Dendritic cell treated with granulocyte-macrophage colony-stimulating factor and Interleukin-4, amounts not matched to agents 40 ng/mL and 50 ng/mL, for 4 days (primary cell): ENCODE measurements around the gene AUTS2.
A peak's percentile ranks its signal among the peaks of the same experiment; 100 is the strongest.

ENCODE experiments used
- H3K27ac Mint-ChIP-seq: one replicate; pipeline ENCODE4 v1.8.0; 2022; ENCODE audit warnings: mild to moderate bottlenecking, mixed read lengths
- H3K27me3 Mint-ChIP-seq: one replicate; pipeline ENCODE4 v1.8.0; 2022; ENCODE audit warnings: mild to moderate bottlenecking, mixed read lengths
- H3K36me3 Mint-ChIP-seq: one replicate; pipeline ENCODE4 v1.8.0; 2022; ENCODE audit warnings: low read depth, mixed read lengths
- H3K4me1 Mint-ChIP-seq: one replicate; pipeline ENCODE4 v1.8.0; 2022; ENCODE audit warnings: low read depth, mixed read lengths
- H3K4me3 Mint-ChIP-seq: one replicate; pipeline ENCODE4 v1.8.0; 2022; ENCODE audit warnings: mild to moderate bottlenecking, moderate library complexity, mixed read lengths
- H3K9me3 Mint-ChIP-seq: one replicate; pipeline ENCODE4 v1.8.0; 2022; ENCODE audit warnings: mixed read lengths
- intact Hi-C: fragments of 100-400 bp; cut with micrococcal nuclease; formaldehyde crosslinking; loops from one replicate; pipeline ENCODE4 v1.15.0; 2022

AUTS2 gene

DNA sequence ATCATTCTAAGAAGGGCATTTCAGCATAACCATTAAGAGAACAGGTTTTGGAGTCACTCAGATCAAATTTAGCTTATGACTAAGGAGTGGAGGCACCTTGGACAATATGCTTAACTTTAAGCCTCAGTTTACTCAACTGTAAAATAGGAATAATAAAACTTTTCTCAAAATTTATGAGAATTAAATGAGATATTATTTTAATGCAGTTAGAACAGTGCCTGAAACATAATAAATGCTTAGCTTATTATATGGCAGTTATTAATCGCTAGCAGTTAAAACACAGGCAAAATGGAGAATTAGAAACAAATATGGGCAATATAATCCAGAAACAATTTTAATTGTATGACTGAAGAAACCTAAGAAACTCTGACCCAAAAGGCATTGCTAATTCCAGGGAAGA lies 2.9 kb upstream of the AUTS2 start:
- no peaks in the 10 kb centered on the region for H3K9me3 Mint-ChIP-seq
- intact Hi-C loops = no loop called here
- H3K27ac Mint-ChIP-seq = no peak overlapping the region

GRCh38 chr7:69596056-69596455 lies 2.2 kb upstream of the AUTS2 start:
- no peak overlapping the region for H3K4me3 Mint-ChIP-seq
- intact Hi-C loops = no loop called here
- H3K4me1 Mint-ChIP-seq = peaks cover 19% of the 10 kb centered on the region
- H3K9me3 Mint-ChIP-seq = no peaks in the 10 kb centered on the region
- H3K27ac Mint-ChIP-seq = no peak overlapping the region
- peaks cover 32% of the 10 kb centered on the region for H3K27me3 Mint-ChIP-seq
- peaks cover 11% of the 10 kb centered on the region for H3K36me3 Mint-ChIP-seq

More for the DNA sequence above, 2.9 kb upstream of the AUTS2 start:
- Mint-ChIP-seq H3K4me3 (no peak overlapping the region), H3K36me3 (peaks cover 11% of the 10 kb centered on the region), H3K27me3 (peaks cover 32% of the 10 kb centered on the region), H3K4me1 (peaks cover 14% of the 10 kb centered on the region)

GRCh38 chr7:69596723-69597277 lies 1.5 kb upstream of the AUTS2 start:
- Mint-ChIP-seq H3K27me3 (peaks cover 32% of the 10 kb centered on the region), H3K27ac (no peak overlapping the region), H3K9me3 (no peaks in the 10 kb centered on the region), H3K36me3 (peaks cover 11% of the 10 kb centered on the region), H3K4me3 (peak overlapping the region; percentile 48), H3K4me1 (peaks cover 19% of the 10 kb centered on the region)
- intact Hi-C loops = no loop called here

- H3K9me3 Mint-ChIP-seq = no peaks in the 10 kb centered on the region
- peaks cover 32% of the 10 kb centered on the region for H3K27me3 Mint-ChIP-seq
- H3K27ac Mint-ChIP-seq = no peak overlapping the region
- peaks cover 19% of the 10 kb centered on the region for H3K4me1 Mint-ChIP-seq
- H3K4me3 Mint-ChIP-seq = peak overlapping the region; percentile 59
- peaks cover 11% of the 10 kb centered on the region for H3K36me3 Mint-ChIP-seq
- intact Hi-C loops = no loop called here
These were observed 798 bp upstream of the AUTS2 start for GRCh38 chr7:69597278-69598076.

- peak overlapping the region; percentile 89 for H3K4me3 Mint-ChIP-seq
- peak overlapping the region; percentile 22 for H3K27ac Mint-ChIP-seq
- intact Hi-C loops = no loop called here
- H3K4me1 Mint-ChIP-seq = peaks cover 19% of the 10 kb centered on the region
- peaks cover 11% of the 10 kb centered on the region for H3K36me3 Mint-ChIP-seq
- peaks cover 32% of the 10 kb centered on the region for H3K27me3 Mint-ChIP-seq
- H3K9me3 Mint-ChIP-seq = no peaks in the 10 kb centered on the region
These were observed 411 bp downstream of the AUTS2 start for GRCh38 chr7:69598487-69599285.

- Mint-ChIP-seq H3K9me3 (no peaks in the 10 kb centered on the region), H3K36me3 (peaks cover 11% of the 10 kb centered on the region), H3K27ac (peak overlapping the region; percentile 22), H3K4me1 (peaks cover 19% of the 10 kb centered on the region), H3K27me3 (peaks cover 32% of the 10 kb centered on the region), H3K4me3 (peak overlapping the region; percentile 89)
- intact Hi-C loops = no loop called here
These were observed 1.1 kb downstream of the AUTS2 start for GRCh38 chr7:69599286-69599954.

DNA sequence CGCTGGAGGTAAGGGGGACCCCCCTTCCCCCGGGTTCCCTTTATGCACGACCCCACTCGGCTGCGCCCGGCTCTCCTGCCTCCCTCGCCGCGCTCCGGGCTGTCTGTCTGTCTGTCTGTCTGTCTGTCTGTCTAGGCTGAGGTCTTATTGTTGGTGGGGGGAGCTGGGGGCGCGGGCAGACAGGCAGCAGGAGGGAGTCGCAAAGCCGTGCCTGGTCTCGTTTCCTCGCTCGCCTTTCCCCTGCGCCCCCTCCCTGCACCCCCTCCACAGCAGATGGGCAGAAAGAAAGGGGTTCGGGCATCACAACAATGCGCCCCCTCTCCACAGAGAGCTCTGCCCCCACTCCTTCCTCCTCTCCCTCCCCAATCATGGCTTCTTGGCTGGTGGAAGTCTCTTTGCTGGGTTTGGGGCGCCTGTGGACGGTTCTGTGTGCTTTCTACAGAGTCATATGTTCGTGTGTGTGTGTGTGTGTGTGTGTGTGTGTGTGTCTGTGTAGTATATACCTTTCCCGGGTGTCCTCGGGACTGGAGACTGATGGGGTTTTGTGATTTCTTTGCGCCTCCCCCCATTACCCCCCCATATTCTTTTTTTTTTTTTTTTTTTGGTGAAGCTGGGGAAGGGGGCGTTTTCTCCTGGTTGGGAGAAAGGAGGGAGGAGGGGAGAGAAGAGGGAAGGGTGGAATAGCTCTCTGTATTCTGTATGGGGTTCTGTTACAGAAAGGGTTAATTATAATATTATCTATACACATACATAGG lies 1.9 kb downstream of the AUTS2 start:
- peaks cover 19% of the 10 kb centered on the region for H3K4me1 Mint-ChIP-seq
- intact Hi-C loops = no loop called here
- H3K4me3 Mint-ChIP-seq = peak overlapping the region; percentile 72
- H3K27me3 Mint-ChIP-seq = peaks cover 32% of the 10 kb centered on the region
- H3K27ac Mint-ChIP-seq = no peak overlapping the region
- H3K36me3 Mint-ChIP-seq = peaks cover 11% of the 10 kb centered on the region
- no peaks in the 10 kb centered on the region for H3K9me3 Mint-ChIP-seq

- Mint-ChIP-seq H3K4me1 (peaks cover 19% of the 10 kb centered on the region), H3K9me3 (no peaks in the 10 kb centered on the region), H3K4me3 (no peak overlapping the region), H3K27me3 (peaks cover 28% of the 10 kb centered on the region), H3K36me3 (peaks cover 11% of the 10 kb centered on the region), H3K27ac (no peak overlapping the region)
- intact Hi-C loops = no loop called here
These were observed 2.6 kb downstream of the AUTS2 start for GRCh38 chr7:69600710-69601519.

GRCh38 chr7:69602522-69602921 lies 4.2 kb downstream of the AUTS2 start:
- H3K9me3 Mint-ChIP-seq = no peaks in the 10 kb centered on the region
- peaks cover 14% of the 10 kb centered on the region for H3K27me3 Mint-ChIP-seq
- H3K4me1 Mint-ChIP-seq = peaks cover 19% of the 10 kb centered on the region
- H3K36me3 Mint-ChIP-seq = peaks cover 11% of the 10 kb centered on the region
- no peak overlapping the region for H3K4me3 Mint-ChIP-seq
- intact Hi-C loops = no loop called here
- H3K27ac Mint-ChIP-seq = no peak overlapping the region

DNA sequence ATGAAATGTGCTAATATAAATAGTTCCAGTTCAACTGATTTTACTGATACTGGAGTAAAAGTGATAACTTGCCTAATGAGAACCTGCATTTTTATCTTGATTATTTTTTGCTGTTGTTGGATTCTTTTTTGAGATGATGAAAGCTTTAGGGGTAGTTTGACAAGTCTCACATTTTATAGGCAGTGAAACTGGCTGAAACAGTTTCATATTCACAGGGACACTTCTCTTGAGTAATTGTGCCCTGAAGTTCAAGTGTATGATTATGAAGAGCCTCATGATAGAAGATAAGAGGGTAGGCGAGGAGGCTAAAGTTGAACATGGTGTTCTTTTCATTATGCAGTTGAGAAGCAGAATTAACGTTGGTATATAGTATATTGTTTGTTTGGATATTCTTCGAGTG lies 5.1 kb downstream of the AUTS2 start:
- Mint-ChIP-seq H3K4me3 (no peak overlapping the region), H3K27ac (no peak overlapping the region), H3K4me1 (peaks cover 19% of the 10 kb centered on the region), H3K36me3 (peaks cover 11% of the 10 kb centered on the region), H3K27me3 (peaks cover 11% of the 10 kb centered on the region), H3K9me3 (no peaks in the 10 kb centered on the region)
- intact Hi-C loops = no loop called here

GRCh38 chr7:69603937-69604494 lies 5.7 kb downstream of the AUTS2 start:
- Mint-ChIP-seq H3K27ac (no peak overlapping the region), H3K36me3 (peaks cover 4% of the 10 kb centered on the region), H3K4me1 (peaks cover 19% of the 10 kb centered on the region), H3K9me3 (no peaks in the 10 kb centered on the region), H3K27me3 (peaks cover 5% of the 10 kb centered on the region), H3K4me3 (no peak overlapping the region)
- intact Hi-C loops = no loop called here

- peaks cover 9% of the 10 kb centered on the region for H3K4me1 Mint-ChIP-seq
- H3K27ac Mint-ChIP-seq = no peak overlapping the region
- H3K27me3 Mint-ChIP-seq = no peaks in the 10 kb centered on the region
- H3K4me3 Mint-ChIP-seq = no peak overlapping the region
- H3K36me3 Mint-ChIP-seq = no peaks in the 10 kb centered on the region
- intact Hi-C loops = no loop called here
- H3K9me3 Mint-ChIP-seq = no peaks in the 10 kb centered on the region
These were observed 6.8 kb downstream of the AUTS2 start for GRCh38 chr7:69605070-69605469.
